Lung (tissue), 12 donors: ENCODE measurements around the gene AAGAB. TPM values are rescaled to one million over a fixed set of nuclear protein-coding genes. Genes with fewer than 3 reads are reported as not detected.
"Not testable (repeated sequence)": the region's sequence is repeated elsewhere in the genome, so short reads cannot be mapped to it uniquely, and the experiment has no call there.

Experiments used
- ATAC-seq: fragments of 200-7000 bp; cut with Tn5 transposase; one replicate; pipeline ENCODE4 v1.9.1; 2020; ENCODE audit warnings: moderate number of reproducible peaks; ENCODE audit not compliant: insufficient read depth, low FRiP score
- DNase-seq, 3 donors: peaks; one replicate each; pipeline ENCODE4 v3.0.0-alpha.2; 2013 to 2017
- H3K27ac ChIP-seq, 2 donors: one replicate each; pipeline ENCODE4 v1.5.1; 2013; ENCODE audit warnings: mild to moderate bottlenecking in 2 of 2, moderate library complexity in 2 of 2, control low read depth in 1 of 2, inconsistent platforms in 1 of 2, low read depth in 1 of 2, low read length in 1 of 2
- H3K27me3 ChIP-seq, 3 donors: one replicate each; pipeline ENCODE4 v1.5.1; 2013; ENCODE audit warnings: low read length in 2 of 3; ENCODE audit not compliant: control insufficient read depth in 3 of 3, insufficient read depth in 3 of 3
- H3K36me3 ChIP-seq, 4 donors: one replicate each; pipeline ENCODE4 v1.5.1; 2013; ENCODE audit warnings: low read length in 4 of 4, mild to moderate bottlenecking in 1 of 4, moderate library complexity in 1 of 4; ENCODE audit not compliant: control insufficient read depth in 4 of 4, insufficient read depth in 4 of 4
- H3K4me1 ChIP-seq, 5 donors: one replicate each; pipeline ENCODE4 v1.5.1; 2013; ENCODE audit warnings: low read length in 5 of 5, mild to moderate bottlenecking in 2 of 5, moderate library complexity in 1 of 5; ENCODE audit not compliant: control insufficient read depth in 5 of 5, insufficient read depth in 5 of 5
- H3K4me3 ChIP-seq: one replicate; pipeline ENCODE4 v1.5.1; 2013; ENCODE audit warnings: mild to moderate bottlenecking, control low read depth, moderate library complexity
- H3K9ac ChIP-seq, 2 donors: one replicate each; pipeline ENCODE4 v1.5.1; 2013; ENCODE audit warnings: low read length in 2 of 2, control low read depth in 1 of 2; ENCODE audit not compliant: insufficient read depth in 1 of 2
- H3K9me3 ChIP-seq, 4 donors: one replicate each; pipeline ENCODE4 v1.5.1; 2013; ENCODE audit warnings: low read length in 3 of 4, mild to moderate bottlenecking in 1 of 4, moderate library complexity in 1 of 4; ENCODE audit not compliant: control insufficient read depth in 4 of 4, insufficient read depth in 3 of 4
- CTCF ChIP-seq: IDR thresholded peaks from 2 replicates; pipeline ENCODE4 v1.5.1; 2012; ENCODE audit warnings: mild to moderate bottlenecking; ENCODE audit errors: control extremely low read depth, extremely low read depth
- WGBS, 2 donors: extraction: QIAGEN DNeasy Blood & Tissue Kit; methylation state at CpG; one replicate each; pipeline ENCODE4 v1.1.7; 2013; 5-methylcytosine and 5-hydroxymethylcytosine counted together
- polyA plus RNA-seq, 2 donors: library from polyadenylated mRNA; stranded (reverse); fragments of 200-250 nt; gene quantifications; one replicate each; pipeline ENCODE4 v1.2.1, GENCODE V29; 2013
- total RNA-seq, 2 donors: library from RNA; depleted of rRNA in 1 of 2; stranded (reverse); fragments of >200 nt in 1 of 2; gene quantifications; one replicate each; pipeline ENCODE4 v1.2.1, GENCODE V29; 2014 to 2021
- donor health status: control.
- donor health status: control.
- donor health status: Bipolar disorder and iron deficiency.
- donor health status: healthy.
- donor health status: DM: yes; HTN: yes; CAD: no.

AAGAB gene
- total and polyA plus RNA-seq, 4 donors: 11.5 to 34.5 (median 26.4) TPM

DNA sequence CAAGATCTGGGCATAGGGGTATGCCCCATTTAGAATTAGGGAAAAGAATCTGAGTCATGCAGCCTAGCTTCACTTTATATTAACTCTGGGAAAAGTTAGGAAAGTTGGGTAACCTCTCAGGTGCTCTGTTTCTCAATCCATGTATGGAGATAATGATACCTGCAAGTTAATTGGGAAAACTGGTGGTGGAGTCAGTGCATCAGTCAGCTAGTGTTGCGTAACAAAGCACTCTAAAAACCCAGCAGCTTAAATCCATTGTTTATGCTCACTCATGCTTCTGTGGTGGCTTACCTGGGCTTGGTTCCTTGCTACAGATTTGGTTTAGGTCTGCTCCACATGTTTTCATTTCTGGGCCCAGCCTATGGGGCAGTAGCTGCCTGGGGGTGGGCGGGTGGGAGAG lies 98.0 kb downstream of the AAGAB start:
- Histone ChIP-seq H3K9me3 (no peaks in the 10 kb centered on the region), H3K4me3 (no peak overlapping the region), H3K27me3 (no peaks in the 10 kb centered on the region), H3K4me1 (peaks cover 0 to 13% (median 7%) of the 10 kb centered on the region in 5 donors), H3K9ac (no peak overlapping the region), H3K27ac (no peak overlapping the region), H3K36me3 (peaks cover 0 to 11% (median under 1%) of the 10 kb centered on the region in 4 donors)
- DNase-seq (no peak), ATAC-seq (no peak)
- 100% methylated on average over 2 of the region's 2 CpGs for WGBS, 2 donors
- no peak for TF ChIP-seq CTCF

- no peak for TF ChIP-seq CTCF
- ATAC-seq: no peak
Measured at GRCh38 chr15:67154249-67154648, 100.2 kb downstream of the AAGAB start.

DNA sequence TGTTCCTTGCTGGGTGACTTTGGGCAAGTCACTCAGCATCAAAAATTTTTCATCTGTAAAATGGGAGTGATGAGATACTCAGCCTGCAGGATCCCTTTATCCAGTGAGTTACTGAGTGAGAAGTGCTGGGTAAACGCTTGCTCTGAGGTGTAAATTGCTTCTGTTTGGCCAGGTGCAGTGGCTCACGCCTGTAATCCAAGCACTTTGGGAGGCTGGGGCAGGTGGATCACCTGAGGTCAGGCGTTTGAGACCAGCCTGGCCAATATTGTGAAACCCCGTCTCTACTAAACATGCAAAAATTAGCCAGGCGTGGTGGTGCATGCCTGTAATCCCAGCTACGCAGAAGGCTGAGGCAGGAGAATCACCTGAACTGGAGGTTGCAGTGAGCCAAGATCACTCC lies 101.4 kb downstream of the AAGAB start:
- 83 to 94% methylated on average over 6 of the region's 6 CpGs for WGBS, 2 donors
- H3K9ac ChIP-seq, DNase-seq, H3K36me3 ChIP-seq, H3K4me3 ChIP-seq, ATAC-seq, H3K27ac ChIP-seq, H3K27me3 ChIP-seq, H3K9me3 ChIP-seq: not testable (repeated sequence)
- peaks cover 8 to 24% (median 21%) of the 10 kb centered on the region in 5 donors for H3K4me1 ChIP-seq

More at GRCh38 chr15:67154249-67154648, 100.2 kb downstream of the AAGAB start:
- DNase-seq: no peak
- Histone ChIP-seq H3K9me3 (no peaks in the 10 kb centered on the region), H3K4me1 (peaks cover 8 to 25% (median 14%) of the 10 kb centered on the region in 5 donors), H3K27me3 (no peaks in the 10 kb centered on the region), H3K4me3 (no peak overlapping the region), H3K9ac (no peak overlapping the region), H3K27ac (peak overlapping the region in 1 of 2 donors; percentile 42), H3K36me3 (peaks cover 0 to 9% (median under 1%) of the 10 kb centered on the region in 4 donors)

GRCh38 chr15:67152429-67152828 lies 102.0 kb downstream of the AAGAB start:
- peaks cover 8 to 27% (median 21%) of the 10 kb centered on the region in 5 donors for H3K4me1 ChIP-seq
- TF ChIP-seq CTCF: no peak
- DNase-seq (no peak), ATAC-seq (no peak)
- no peaks in the 10 kb centered on the region for H3K27me3 ChIP-seq
- WGBS, 2 donors: 74 to 85% methylated on average over 1 of the region's 1 CpG
- H3K9me3 ChIP-seq: no peaks in the 10 kb centered on the region
- no peak overlapping the region for H3K9ac ChIP-seq
- no peak overlapping the region for H3K27ac ChIP-seq
- no peak overlapping the region for H3K4me3 ChIP-seq
- peaks cover 0 to 8% (median 0%) of the 10 kb centered on the region in 4 donors for H3K36me3 ChIP-seq

Other genes starting within 250 kb of the AAGAB start
- gene SMAD3, start 189.1 kb downstream of the AAGAB start, total RNA-seq: 10 to 100 TPM; 32.8 to 41.6 TPM
- gene SMAD3, start 189.1 kb downstream of the AAGAB start, polyA plus RNA-seq: 10 to 100 TPM; 10.9 to 14.1 TPM
- gene IQCH, start 125 bp upstream of the AAGAB start, total RNA-seq: 10 to 100 TPM in 1 of 2 donors, 1 to 10 TPM in 1; 7.7 to 10.5 TPM
- gene IQCH, start 125 bp upstream of the AAGAB start, polyA plus RNA-seq: 1 to 10 TPM; 1.1 to 1.3 TPM